ENCODE results near the gene SLC16A5.
"Not testable (repeated sequence)": the region's sequence is repeated elsewhere in the genome, so short reads cannot be mapped to it uniquely, and the experiment has no call there.

The SLC16A5 gene

DNA sequence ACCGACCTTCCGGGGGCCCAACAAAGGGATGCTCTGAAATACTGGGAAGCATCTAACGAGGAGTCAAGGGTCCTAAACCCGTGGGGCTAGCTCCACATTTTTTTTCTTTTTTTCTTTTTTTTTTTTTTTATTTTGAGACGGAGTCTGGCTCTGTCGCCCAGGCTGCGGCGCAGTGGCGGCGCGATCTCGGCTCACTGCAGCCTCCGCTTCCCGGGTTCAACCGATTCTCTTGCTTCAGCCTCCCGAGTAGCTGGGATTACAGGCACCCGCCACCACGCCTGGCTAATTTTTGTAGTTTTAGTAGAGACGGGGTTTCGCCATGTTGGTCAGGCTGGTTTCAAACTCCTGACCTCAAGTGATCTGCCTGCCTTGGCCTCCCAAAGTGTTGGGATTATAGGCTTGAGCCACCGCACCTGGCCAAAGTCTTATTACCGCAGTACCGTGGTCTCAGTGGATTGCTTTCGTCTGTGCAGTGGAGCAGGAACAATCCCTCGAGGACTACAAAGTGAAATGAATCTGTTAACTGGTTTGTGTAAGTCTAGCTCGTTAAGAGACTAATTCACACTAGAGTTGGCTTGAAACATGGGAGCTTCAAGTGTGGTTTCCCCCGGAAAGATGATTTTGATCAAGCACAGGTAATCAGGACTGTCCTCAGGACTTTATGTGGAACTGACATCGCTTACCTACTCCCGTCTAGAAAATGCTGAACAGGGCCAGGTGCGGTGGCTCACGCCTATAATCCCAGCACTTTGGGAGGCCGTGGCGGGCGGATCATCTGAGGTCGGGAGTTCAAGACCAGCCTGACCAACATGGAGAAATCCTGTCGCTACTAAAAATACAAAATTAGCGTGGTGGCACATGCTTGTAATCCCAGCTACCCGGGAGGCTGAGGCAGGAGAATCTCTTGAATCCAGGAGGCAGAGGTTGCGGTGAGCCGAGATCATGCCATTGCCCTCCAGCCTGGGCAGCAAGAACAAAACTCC is 44.6 kb downstream of the SLC16A5 start:
- not testable (repeated sequence) for DNase-seq (ENCODE audit: low read depth in 1 of 2, low spot score in 1 of 2)

DNA sequence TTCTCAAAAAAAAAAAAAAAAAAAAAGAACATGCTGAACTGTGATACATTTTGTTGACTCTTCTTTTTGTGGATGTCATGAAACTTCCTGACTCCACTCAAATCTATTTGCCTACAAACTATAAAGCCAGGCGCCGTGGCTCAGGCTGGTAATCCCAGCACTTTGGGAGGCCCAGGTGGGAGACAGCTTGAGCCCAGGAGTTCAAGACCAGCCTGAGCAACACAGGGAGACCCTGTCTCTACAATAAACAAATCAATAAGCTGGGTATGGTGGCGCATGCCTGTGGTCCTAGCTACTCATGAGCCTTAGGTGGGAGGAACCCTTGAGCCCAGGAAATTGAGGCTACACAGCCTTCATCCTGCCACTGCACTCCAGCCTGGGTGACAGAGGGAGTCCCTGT is 45.2 kb downstream of the SLC16A5 start:
- DNase-seq (ENCODE audit: low read depth in 1 of 2, low spot score in 1 of 2), result no peak

DNA sequence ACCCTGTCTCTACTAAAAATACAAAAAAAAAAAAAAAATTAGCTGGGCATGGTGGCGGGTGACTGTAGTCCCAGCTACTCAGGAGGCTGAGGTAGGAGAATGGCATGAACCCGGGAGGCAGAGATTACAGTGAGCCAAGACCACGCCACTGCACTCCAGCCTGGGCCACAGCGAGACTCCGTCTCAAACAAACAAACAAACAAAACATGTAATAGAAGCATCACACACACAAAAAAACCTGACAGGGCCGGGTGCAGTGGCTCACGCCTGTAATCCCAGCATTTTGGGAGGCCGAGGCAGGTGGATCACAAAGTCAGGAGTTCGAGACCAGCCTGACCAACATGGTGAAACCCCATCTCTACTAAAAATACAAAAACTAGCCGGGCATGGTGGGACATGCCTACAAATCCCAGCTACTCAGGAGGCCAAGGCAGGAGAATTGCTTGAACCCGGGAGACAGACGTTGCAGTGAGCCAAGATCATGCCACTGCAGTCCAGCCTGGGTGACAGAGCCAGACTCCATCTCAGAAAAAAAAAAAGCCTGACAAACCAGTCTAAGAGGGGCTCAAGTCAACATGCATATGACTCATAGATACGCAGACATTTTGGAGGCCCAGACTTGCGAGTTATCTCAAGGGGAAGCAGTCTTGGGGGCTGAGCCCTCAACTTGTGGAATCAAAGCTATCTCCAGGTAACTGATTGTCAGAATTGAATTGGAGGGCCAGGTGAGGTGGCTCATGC is 46.0 kb downstream of the SLC16A5 start:
- DNase-seq (ENCODE audit: low read depth in 1 of 2, low spot score in 1 of 2), result not testable (repeated sequence)

DNA sequence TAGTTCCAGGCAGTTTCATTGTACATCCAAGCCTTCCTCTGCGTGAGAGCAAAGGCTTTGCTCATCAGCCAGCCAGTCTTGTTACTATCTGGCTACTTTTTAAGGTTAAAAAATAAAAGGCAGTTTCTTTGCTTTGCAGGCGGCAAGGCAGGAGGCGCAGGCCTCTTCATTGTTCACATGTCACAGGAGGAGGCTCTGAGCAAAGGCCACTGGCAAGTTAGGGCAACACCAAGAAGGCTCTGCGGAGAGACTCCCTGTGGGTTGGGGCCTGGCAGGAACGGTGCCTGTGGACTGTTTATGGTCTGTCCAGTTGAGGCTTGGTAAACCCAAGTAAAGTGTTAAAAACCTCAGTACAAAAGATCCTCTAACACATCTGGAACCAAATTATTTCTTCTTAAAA is 47.7 kb downstream of the SLC16A5 start:
- no peak for DNase-seq (ENCODE audit: low read depth in 1 of 2, low spot score in 1 of 2)

DNA sequence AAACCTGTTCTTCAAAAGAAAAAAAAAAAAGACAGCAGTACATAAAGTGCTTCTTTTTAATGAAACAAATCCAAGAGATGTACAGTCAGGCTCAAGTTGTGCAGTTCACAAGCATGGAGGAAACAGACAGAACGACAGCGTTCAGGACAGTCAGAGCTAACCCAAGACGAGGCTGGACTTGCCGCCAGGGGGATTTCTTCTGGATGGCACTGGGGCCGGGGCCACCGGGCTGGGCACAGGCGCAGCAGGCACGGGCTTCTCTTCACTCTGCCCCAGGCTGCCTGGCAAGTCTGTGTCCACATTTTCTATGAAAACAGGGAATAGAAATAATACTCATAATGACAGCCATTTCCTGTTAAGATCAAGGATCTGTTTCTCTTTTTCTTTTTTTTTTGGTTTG is 48.2 kb downstream of the SLC16A5 start:
- no peak for DNase-seq (ENCODE audit: low read depth in 1 of 2, low spot score in 1 of 2)

DNA sequence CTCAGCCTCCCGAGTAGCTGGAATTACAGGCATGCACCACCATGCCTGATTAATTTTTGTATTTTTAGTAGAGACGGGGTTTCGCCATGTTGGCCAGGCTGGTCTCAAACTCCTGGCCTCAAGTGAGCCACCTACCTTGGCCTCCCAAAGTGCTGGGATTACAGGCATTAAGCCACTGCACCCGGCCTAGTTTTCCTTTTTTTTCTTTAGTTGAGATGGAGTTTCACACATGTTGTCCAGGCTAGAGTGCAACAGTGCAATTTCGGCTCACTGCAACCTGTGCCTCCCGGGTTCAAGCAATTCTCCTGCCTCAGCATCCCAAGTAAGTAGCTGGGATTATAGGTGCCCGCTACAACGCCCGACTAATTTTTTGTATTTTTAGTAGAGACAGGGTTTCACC is 50.0 kb downstream of the SLC16A5 start:
- not testable (repeated sequence) for DNase-seq (ENCODE audit: low read depth in 1 of 2, low spot score in 1 of 2)

DNA sequence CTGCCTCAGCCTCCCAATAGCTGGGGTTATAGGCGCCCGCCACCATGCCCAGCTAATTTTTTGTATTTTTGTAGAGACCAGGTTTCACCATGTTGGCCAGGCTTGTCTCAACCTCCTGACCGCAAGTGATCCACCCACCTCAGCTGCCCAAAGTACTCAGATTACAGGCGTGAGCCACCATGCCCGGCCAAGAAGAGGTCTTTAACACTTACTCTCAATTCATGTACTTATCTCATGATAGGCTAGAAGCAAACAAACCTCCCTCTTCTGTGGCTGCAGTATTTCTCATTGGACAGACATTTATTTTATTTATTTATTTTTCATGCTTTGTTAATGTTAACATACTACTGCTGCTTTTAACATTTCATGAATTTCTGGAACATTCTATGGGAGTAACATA is 50.8 kb downstream of the SLC16A5 start:
- DNase-seq (ENCODE audit: low read depth in 1 of 2, low spot score in 1 of 2), result no peak

DNA sequence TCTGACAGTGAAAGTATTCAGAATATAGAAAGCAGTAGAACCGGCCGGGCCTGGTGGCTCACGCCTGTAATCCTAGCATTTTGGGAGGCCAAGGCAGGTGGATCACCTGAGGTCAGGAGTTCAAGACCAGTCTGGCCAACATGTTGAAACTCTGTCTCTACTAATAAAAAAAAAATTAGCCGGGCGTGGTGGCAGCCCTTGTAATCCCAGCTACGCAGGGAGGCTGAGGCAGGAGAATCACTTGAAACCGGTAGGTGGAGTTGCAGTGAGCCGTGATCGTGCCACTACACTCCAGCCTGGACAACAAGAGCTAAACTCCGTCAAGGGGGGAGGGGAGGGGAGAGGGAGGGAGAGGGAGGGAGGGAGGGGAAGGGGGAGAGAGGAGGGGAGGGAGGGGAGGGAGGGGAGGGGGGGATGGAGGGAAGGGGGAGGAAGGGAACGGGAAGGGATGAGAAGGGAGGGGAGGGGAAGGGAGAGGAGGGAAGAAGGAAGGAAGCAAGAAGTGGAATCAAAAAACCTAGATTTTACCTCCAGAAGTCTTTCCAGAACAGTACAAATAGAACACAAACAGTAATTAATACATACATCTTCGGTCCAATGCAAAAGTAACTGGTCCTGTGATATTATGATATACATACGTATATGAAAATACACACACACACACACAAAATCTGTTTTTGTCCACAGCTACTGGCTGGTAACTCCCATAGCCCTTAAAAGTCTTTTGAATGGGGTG is 54.6 kb downstream of the SLC16A5 start:
- no peak for DNase-seq (ENCODE audit: low read depth in 1 of 2, low spot score in 1 of 2)

DNA sequence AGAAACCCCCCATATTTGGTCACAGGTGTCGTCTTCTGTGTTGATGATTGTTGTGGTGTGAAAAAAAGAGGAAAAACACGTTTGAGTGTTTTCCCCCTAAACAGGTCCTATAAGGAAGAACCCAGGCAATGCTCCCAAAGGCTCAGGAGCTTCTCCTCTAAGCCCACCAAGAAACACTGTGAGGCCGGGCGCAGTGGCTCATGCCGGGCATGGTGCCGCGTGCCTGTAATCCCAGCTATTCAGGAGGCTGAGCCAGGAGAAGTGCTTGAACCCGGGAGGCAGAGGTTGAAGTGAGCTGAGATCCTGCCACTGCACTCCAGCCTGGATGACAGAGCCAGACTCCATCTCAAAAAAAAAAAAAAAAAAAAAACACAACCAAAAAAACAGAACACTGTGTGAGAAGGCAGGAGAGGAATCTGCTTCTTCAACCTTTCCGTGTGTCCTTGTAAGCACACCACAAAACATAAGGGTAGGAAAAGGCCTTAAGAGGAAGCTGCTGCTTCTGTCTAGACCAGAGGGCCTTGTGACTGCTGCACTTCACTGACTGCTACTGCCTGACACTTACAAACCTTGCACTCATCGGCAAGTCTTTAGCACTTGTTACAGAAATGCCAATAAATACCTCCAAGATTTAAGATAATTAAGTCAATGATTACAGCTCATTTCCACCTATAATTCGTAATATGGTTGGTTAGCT is 57.2 kb downstream of the SLC16A5 start:
- DNase-seq (ENCODE audit: low read depth in 1 of 2, low spot score in 1 of 2), result no peak

DNA sequence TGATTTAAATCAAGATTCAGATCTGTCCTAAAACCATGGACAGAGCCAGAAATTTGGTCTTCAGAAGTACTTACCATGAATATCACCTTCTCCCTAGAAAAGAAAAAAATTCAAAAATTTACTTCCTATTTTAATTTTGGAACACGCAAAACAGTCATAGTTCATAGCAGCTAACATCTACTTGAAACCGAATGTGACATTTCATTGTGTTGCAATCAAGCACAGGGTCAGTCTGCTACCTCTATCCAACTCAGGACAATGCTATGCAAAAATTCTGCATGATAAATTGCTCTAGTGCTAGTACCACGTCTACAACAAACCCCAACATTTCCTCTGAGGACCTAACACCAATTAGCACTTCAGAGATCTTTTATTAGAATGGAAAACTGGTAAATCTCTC is 58.8 kb downstream of the SLC16A5 start:
- DNase-seq (ENCODE audit: low read depth in 1 of 2, low spot score in 1 of 2), result no peak

DNA sequence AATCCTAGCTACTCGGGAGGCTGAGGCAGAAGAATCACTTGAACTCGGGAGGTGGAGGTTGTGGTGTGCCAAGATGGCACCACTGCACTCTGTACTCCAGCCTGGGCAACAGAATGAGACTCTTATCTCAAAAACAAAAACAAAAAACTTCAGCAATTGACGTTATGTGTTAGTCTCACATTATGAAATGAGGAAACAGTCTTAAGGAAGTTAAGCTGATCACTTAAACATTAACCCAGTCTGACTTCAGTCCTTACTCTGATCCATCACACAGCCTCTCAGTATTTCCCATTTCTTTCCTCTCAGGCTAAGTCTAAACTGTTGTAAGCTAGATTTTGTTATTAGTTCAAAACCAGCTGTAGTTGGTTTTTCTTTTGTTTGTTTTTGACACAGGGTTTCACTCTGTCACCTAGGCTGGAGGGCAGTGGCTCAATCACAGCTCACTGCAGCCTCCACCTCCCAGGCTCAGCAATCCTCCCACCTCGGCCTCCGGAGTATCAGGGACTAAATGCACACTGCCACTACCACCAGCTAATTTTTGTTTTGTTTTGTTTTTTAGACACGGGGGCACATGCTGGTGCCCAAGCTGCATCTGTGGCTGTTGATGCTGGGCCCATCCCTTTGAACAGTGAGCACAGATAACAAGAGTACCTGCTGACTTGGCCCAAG is 60.3 kb downstream of the SLC16A5 start:
- DNase-seq (ENCODE audit: low read depth in 1 of 2, low spot score in 1 of 2), result no peak

DNA sequence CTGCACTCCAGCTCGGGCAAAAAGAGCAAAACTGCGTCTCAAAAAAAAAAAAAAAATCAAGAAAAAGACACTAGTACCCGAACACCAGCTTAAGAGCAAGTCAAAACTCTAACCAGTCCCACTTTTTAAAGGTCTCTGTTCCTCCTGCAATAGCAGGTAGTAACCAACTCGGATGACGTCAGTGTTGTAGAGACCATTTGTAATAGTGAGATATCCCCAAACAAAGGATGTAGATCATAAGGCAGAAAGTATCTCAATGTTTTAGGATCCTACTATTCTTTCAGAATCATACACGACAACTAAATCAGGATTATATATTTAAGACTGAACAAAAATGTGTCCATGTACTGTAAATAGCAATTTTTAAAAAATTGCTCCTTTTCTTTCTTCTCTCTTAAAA is 64.2 kb downstream of the SLC16A5 start:
- DNase-seq (ENCODE audit: low read depth in 1 of 2, low spot score in 1 of 2), result no peak

DNA sequence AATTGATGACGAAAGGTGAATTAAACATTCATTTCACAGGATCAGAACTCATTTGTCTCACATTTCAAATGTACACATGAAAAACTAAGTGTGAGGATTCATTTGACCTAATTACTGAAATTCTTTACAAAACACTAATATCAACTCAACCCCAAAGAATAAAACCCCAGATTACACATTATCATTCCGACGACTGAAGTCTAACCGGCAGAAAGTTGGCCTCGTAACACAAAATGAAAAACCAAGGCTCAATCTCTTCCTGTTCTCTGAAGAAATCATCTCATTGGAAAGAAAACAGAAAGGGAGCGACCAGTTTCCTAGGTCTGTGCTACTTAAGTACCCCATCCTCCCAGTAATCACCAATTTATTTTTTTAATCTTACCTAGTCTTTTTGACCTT is 64.8 kb downstream of the SLC16A5 start:
- DNase-seq (ENCODE audit: low read depth in 1 of 2, low spot score in 1 of 2), result no peak

DNA sequence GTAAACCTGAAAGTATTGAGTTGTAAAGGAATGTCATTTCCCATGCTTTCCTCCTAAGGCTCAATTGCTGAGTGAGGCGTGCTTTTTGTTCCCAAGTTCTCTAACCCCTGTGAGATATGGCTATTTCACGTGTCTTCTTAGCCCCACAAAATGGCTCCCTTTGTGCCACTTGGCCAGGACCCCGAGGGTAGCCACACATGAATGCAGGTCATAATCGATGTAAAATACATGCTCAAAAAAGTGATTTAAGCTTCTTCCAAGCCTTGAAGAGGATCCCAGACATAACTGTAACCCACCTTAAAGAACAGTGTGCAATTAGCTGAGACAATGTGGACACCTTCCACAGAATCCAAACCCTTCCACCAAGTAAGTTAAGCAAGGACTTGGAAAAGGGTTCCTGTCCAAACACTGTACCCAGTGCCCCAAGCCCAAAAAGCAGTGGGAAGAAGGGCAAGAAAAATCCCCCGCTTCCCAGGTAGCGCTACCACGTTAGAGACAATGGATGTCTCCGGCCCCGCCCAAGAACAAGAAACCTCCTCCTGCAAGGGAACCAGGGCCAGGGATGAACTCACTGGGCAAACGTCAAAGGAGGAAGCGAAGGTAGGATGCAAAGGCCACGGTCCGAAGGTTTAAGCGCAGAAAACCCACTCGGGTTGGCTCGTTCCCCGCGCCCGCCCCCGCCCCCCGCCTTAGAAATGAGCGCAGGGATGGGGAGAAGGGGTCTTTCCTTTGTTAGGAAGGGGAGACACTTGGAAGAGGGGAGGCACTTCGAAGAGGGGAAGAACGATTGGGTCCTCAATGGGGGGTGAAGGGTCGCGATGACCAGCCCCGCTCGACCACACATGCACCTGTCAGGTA is 65.4 kb downstream of the SLC16A5 start:
- no peak for DNase-seq (ENCODE audit: low read depth in 1 of 2, low spot score in 1 of 2)

DNA sequence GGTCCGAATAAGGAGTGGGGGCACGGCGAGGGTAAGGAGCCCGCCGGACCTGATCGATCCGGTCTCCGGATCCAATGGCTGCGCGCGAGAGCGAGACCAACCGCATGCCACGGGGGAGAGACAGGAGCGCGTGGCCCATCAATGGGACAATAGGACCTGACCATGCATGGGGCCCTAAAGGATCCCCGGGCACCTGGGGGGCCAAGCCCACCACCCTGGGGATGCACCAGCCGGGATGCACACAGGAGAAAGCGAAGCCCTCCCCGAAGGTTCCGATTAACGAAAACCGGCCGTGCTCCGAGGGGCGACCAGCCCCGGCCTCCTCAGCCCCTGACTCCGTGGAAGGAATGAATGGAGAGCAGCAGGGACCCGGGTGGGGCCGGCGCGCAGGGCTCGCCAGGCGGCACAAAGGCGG is 66.0 kb downstream of the SLC16A5 start:
- DNase-seq (ENCODE audit: low read depth in 1 of 2, low spot score in 1 of 2), result no peak

DNA sequence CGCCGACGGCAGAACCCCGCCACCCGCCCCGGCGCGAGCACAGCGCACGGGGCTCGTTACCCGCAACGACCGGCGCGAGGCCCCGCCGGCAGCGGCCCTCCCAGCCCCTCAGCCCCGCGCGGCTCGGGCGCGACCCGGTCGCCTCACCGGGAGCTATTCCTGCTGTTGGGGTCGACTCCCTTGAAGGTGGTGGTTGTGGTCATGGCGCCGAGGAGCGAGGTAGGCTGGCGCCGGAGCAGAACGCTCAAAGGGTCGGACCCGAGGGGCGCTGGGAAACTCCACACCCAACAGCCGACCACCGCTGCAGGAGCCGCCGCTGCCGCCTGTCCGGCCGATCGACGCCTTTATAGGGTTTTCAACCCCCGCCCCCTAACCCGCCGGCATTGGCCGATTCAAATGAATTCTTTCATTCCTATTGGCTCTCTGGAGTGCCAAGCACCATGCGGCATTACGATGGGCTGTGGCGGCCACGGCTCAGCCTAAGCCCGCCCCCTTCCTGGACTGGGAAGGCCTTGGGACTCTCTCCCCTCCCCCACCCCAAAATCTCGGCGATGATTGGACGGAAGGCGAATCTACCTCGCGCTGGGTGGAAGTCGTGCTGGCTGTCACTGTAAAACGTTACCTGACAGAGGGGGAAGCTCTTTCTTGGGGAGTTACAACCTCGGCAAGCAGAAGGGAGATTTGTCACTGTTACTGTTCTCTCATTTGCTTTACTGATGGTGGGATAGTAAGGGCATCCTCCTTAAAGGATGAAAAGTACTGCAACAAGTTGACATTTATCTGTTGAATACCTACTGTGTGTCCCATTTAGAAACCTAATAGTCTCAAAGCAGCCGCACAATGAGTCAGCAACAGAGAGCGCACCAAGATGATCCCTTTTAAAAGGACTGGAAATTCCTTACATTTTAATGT is 66.7 kb downstream of the SLC16A5 start, which contains the start of gene JPT1:
Gene JPT1 (minus strand): TSS at position 318 of the 912 bp plus-strand sequence. CDS start 115 bp downstream, at position 203.
- peak; percentile 90 to 96 for DNase-seq (ENCODE audit: low read depth in 1 of 2, low spot score in 1 of 2)

DNA sequence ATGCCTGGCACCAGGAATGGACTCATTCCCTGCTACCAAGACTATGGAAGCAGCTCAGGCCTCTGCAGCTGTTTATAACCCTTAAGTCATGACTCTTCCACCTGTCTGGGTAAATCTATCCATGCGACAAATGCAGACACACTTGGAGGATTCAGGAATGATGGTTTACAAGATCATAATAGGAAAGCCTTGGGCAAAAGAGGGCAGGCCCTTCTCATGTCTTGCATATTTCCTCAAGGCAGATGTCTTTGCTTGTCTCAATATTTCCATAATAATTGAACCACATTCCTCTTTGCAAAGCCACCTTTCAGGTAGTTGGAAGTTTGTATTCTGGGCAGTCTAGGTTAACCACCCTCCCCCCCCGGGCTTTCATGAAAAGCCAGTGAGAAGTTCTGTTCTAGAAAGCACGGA is 67.4 kb downstream of the SLC16A5 start:
- no peak for DNase-seq (ENCODE audit: low read depth in 1 of 2, low spot score in 1 of 2)

Data from stimulated activated CD4-positive, alpha-beta T cell treated with anti-CD3 and anti-CD28 coated beads, Interleukin-15, amount 100 ng/mL, for 1 hour (primary cell).